GM18909 (cell line): Measurements from ENCODE around the gene GRID1.

Experiments used
- ATAC-seq: cut with Tn5 transposase; IDR thresholded peaks from one replicate; pipeline ENCODE4 v1.9.1; 2021; ENCODE audit warnings: mild to moderate bottlenecking; ENCODE audit not compliant: unreplicated experiment, poor library complexity

GRID1 gene

GRCh38 chr10:86366033-86366901 is at the start of gene GRID1:
TSS of gene GRID1 (minus strand) at chr10:86366795.
- ATAC-seq, result peak; percentile 29

GRCh38 chr10:86415583-86415982 is 49.0 kb upstream of the GRID1 start:
- no peak for ATAC-seq

GRCh38 chr10:86415116-86415515 is 48.5 kb upstream of the GRID1 start:
- no peak for ATAC-seq

GRCh38 chr10:86413046-86413728 is 46.6 kb upstream of the GRID1 start:
- peak; percentile 76 for ATAC-seq

GRCh38 chr10:86411852-86412560 is 45.4 kb upstream of the GRID1 start:
- ATAC-seq, result no peak

GRCh38 chr10:86411281-86411841 is 44.8 kb upstream of the GRID1 start:
- peak; percentile 56 for ATAC-seq

- no peak for ATAC-seq
Observed at GRCh38 chr10:86410542-86411124, 44.0 kb upstream of the GRID1 start.

GRCh38 chr10:86409183-86409582 is 42.6 kb upstream of the GRID1 start:
- no peak for ATAC-seq

- no peak for ATAC-seq
Observed at GRCh38 chr10:86403183-86403797, 36.7 kb upstream of the GRID1 start.

- no peak for ATAC-seq
Observed at GRCh38 chr10:86402283-86402941, 35.8 kb upstream of the GRID1 start.

- ATAC-seq, result no peak
Observed at GRCh38 chr10:86401588-86402282, 35.1 kb upstream of the GRID1 start.

- ATAC-seq, result peak; percentile 37
Observed at GRCh38 chr10:86400705-86401587, 34.4 kb upstream of the GRID1 start.

- ATAC-seq, result peak; percentile 92
Observed at GRCh38 chr10:86399879-86400704, 33.5 kb upstream of the GRID1 start.

- ATAC-seq, result no peak
Observed at GRCh38 chr10:86399514-86399878, 32.9 kb upstream of the GRID1 start.

GRCh38 chr10:86397120-86397519 is 30.5 kb upstream of the GRID1 start:
- ATAC-seq, result no peak

- ATAC-seq, result no peak
Observed at GRCh38 chr10:86393862-86394455, 27.4 kb upstream of the GRID1 start.

- no peak for ATAC-seq
Observed at GRCh38 chr10:86393362-86393761, 26.8 kb upstream of the GRID1 start.
